Stimulated activated CD4-positive, alpha-beta T cell treated with anti-CD3 and anti-CD28 coated beads, TNF-alpha, amount 100 ng/mL, for 4 hours (primary cell): ENCODE measurements around the gene PLA2G6.
"Not testable (repeated sequence)": the region's sequence is repeated elsewhere in the genome, so short reads cannot be mapped to it uniquely, and the experiment has no call there.

Experiments used
- DNase-seq, 3 experiments: peaks; one replicate each; pipeline ENCODE4 v3.0.0-alpha.2; 2020; ENCODE audit warnings: low read depth in 3 of 3

PLA2G6 gene

GRCh38 chr22:38190581-38190980 is 9.0 kb upstream of the PLA2G6 start:
- no peak for DNase-seq

- no peak for DNase-seq
Measured at GRCh38 chr22:38189104-38189503, 7.5 kb upstream of the PLA2G6 start.

- no peak for DNase-seq
Measured at GRCh38 chr22:38187413-38188212, 6.0 kb upstream of the PLA2G6 start.

- no peak for DNase-seq
Measured at GRCh38 chr22:38186429-38186828, 4.8 kb upstream of the PLA2G6 start.

DNA sequence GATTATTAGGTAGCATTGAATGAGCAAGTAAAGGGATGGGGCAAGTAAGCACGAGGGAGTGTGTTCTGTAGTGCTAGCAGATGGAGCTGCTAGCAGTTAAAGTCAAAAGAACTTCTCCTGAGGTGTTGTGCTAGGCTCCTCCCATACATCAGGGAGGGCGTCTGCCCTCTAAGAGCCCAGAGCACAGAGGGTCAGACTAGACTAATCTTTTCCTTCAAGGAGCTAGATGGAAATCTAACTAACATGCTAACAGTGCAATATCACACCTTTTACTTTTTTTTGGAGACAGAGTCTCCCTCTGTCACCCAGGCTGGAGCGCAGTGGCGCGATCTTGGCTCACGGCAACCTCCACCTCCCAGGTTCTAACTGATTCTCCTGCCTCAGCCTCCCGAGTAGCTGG is 3.2 kb upstream of the PLA2G6 start:
- no peak for DNase-seq

DNA sequence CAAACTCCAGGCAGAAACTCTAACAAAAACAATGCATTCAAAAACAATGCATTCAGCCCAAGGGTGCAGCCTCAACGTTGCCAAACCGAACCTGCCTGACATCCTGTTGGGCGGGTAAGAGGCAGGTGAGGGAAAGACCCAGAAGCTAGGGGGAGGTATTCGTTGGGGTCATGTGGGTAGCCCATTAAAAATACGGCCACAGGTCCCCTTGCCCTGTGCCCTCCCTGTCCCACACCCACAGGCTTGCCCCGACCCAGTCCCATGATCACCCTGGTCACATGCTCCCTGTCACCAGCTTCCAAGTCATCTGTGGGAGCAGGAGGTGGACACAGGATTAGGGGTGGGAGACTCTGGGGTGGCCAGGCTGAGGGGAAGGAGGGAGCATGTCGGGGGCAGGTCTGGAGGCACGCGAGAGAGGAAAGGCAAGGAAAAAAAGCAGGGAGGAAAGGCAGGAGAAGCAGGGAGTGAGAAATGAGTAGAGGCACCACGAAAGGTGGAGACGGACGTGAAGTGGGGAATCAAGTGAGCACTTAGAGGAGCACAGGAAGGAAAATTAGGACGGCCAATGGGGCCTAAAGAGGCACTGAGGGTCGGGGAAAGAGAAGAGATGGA is 683 bp downstream of the PLA2G6 start:
- DNase-seq, result peak in 1 of 3 experiments; percentile 12

DNA sequence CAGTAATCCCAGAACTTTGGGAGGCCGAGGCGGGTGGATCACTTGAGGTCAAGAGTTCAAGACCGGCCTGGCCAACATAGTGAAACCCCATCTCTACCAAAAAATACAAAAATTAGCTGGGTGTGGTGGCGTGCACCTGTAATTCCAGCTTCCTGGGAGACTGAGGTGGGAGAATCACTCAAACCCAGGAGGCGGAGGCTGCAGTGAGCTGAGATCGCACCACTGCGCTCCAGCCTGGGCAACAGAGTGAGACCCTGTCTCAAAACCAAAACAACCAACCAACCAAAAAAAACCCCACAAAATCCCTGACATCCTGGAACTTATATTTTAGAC is 3.1 kb downstream of the PLA2G6 start:
- not testable (repeated sequence) for DNase-seq

DNA sequence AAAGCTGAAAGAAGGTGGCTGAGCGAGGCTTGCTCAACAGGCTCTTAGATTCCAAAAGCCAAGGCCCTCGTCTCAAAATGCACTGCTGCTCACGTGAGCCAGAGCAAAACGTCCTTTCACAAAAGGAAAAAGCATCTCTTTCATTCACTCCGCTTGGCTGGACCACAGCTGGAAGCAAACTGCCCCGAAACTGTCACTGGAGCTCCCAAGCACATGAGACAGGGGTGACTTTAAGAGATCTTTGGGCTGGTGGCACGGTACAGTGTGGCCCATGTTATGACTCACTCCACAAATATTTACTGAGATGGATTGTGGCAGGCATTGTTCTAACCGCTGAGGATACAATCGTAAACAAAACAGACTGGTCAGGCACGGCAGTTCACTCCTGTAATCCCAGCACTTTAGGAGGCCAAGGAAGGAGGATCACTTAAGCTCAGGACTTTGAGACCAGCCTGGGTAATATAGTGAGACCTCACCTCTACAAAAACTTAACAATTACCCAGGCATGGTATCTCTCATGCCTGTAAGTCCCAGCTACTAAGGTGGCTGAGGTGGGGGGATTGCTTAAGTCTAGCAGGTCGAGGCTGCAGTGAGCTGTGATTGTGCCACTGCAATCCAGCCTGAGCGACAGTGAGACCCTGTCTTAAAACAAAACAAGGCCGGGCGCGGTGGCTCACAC is 3.6 kb downstream of the PLA2G6 start:
- DNase-seq, result no peak

DNA sequence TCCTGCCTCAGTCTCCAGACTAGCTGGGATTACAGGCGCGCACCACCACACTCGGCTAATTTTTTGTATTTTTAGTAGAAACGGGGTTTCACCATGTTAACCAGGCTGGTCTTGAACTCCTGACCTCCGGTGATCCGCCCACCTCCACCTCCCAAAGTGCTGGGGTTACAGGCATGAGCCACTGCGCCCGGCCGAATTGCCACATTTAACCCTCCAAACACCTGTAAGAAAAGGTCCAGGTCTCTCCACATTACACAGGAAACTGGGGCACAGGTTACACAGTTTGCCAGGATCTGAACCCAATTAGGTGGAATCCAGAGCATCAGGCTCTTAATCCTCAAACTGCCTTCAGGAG is 4.1 kb downstream of the PLA2G6 start:
- DNase-seq, result not testable (repeated sequence)

DNA sequence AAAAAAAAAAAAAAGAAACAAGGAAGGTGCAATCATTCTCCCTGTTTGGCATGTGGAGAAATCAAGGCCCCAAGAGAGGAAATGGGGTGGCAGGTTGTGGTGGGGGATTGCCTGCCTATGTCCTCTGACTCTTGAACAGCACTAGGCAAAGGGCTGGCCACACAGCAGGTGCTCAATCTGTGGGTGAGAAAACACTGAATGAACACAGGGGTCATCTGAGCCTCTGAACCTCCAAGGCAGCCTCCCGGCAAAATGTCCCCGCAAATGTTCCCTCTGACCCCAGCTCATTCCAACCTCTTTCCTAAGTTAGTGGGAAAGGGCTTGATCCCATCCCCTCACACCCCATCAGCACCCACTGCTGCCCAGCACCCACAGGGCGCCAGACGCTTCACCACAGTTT is 4.6 kb downstream of the PLA2G6 start:
- no peak for DNase-seq

DNA sequence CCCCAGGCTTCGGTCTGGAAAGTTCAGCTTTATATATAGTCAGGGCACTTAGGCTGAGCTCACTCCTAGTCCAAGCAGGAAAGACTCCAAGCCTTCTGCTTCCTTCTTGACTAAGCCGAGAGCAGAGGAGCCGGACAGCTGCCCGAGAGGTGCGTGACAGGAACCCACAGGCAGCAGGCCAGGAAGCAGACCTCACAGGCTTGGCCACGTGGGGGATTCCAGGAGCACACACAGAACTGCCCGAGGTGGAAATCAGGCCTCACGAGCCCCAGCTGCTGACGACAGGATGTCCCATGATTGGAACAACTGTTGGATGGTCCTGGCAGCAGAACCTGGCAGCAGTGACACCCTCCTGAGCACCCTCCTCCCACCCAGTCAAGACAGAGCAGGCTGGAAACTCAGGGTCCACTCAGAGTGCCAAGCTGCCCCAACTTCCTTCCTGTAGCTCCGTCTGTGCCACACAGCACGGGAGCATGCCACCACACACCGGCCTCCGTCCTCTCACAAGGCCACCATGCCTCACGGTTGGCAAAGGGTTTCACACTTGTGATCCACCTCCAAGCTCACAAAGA is 5.4 kb downstream of the PLA2G6 start:
- peak in 1 of 3 experiments; percentile 8 for DNase-seq

DNA sequence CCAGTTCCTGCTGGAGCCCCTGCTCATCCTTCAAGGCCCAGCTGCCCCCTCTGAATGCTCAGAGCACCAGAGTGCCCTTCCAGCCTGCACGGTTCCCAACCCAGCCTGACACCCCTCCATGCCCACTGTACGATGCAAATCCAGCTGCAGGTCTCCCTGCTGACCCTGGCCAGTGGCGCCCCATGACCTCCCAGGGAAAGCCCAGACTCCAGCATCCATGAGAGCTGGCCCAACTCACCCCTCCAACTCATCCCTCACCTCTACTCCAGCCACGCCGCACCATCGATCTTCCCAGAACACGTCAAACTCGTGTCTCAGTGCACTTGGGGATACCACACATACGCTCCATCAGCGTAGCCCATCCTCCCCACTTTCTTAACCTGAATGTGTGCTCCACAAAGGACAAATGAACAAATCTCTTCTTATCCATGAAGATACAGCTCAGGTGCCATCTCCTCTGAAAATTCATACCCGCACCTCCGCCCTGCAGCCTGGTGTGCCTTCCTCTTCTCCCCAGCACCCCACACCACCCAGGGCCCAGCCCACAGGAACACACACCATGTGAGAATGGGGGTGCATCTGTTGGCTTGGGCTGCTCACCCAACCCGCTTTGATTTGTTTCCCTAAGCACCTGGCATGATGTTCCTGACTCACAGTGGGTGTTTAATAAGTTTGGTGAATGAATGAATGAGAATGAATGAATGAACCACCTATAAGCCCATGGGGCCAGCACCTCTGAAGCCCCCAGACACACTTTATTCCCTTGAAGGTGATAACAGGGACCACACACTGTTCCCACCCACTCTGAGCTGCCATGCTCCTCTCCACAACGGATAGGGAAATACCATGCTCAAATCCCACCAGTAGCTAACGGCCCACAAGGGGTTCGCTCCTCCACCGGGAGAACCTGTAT is 6.2 kb downstream of the PLA2G6 start:
- no peak for DNase-seq

DNA sequence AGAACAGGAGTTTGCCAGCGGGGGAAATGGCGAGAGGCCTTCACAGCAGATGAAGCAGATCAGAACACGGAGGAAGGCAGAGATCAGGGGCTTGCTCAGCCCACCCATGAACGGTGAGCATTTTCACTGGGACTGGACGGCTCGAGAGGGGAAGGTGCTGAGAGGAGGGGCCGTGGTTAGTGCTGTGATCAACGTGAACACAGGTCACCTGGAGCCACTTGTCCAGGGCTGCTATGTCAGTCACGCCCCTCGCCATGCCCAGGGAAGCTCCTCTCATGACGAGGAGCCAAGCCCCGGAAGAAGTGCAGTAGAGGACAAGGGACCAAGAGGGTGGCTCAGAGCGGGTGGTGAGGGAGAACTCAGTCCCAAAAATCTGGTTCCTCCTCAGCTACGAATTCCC is 7.0 kb downstream of the PLA2G6 start:
- no peak for DNase-seq

DNA sequence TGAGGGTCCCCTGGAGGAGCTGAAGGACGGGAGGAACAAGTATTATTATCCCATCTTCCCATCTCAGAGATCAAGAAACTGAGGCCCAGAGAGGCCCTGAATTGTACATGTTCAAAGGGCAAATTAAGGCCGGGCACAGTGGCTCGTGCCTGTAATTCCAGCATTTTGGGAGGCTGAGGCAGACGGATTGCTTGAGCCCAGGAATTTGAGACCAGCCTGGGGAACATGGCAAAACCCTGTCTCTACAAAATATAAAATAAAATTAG is 8.1 kb downstream of the PLA2G6 start:
- DNase-seq, result no peak

DNA sequence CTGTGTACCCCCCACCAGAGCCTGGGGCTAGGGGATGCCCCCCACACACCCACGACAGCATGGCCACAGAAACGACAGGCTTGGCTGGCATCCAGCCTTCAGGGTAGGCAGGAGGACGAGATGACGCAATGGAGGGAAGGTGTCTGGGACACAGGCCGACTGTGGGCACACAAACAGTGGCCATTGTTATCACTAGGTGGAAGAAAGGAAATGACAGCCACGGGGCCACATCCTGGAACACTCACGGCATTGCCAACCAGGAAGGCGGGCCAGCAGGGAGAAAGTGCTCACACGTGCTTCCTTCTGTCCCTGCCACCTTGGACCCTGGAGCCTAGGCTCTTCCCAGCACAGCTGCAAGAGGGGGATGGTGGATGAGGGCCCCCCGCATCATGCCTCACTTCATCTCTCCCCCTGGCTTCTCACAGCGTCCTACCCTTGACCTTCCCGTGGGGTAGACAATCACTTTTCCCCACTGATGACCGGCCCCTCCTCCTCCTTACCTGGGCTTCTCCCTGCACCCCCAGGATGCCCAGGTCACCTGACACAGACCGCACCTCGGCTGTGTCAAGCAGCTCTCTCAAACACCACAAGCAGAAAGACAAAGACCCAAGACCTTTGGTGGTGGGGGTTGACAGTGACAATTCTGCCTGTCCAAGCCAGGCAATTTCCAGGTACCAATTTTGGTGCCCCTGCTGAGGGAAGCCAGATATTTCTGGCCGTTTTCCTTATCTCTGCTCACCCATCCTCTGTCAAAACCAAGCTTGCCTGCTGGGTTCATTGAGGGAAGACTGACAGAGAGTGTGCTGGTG is 8.6 kb downstream of the PLA2G6 start:
- peak in 1 of 3 experiments; percentile 9 for DNase-seq

DNA sequence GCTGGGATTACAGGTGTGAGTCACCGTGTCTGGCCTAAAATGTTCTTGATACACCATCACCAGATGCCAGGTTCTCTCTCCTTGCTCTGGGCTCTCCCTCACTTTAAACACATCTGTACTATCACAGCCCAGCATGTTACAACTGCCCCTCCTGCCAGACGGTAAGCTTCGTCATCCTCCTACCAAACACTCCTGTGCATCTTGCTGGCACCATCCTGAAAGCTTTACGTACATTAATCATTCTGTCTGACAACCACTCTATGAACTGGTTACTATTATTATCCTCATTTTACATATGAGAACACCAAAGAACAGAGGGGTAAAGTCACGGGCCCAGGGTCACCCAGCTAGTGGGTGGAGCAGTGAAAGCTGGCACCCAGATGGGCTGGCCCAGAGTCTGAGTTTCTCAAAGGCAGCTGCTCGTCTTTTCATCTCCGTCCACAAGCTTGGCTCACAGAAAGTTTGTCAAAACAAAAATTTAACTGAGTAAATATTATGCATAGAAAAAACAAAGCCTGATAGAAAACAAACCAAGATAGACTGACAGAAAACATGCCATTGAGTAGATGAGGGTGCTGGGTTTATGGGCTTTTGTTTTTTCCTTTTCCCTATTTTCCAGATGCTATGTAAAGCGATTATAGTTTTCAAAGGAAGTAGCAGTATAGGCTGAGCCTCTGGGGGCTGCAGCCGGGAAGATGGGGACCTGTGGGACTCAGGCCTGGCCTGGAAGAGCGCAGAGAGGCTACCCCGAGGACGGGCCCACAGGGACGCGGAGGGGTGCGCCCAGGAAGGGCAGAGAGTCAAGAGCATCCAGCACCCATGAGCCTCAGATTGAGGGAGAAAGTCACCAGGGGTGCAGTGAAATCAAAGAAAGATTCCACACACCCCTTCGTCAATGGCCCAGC is 9.5 kb downstream of the PLA2G6 start:
- DNase-seq, result no peak

- DNase-seq, result no peak
Measured at GRCh38 chr22:38170469-38170868, 11.2 kb downstream of the PLA2G6 start.

GRCh38 chr22:38169116-38169515 is 12.5 kb downstream of the PLA2G6 start:
- no peak for DNase-seq

GRCh38 chr22:38167988-38168407 is 13.6 kb downstream of the PLA2G6 start:
- no peak for DNase-seq
